Jurkat, Clone E6-1 (cell line): ENCODE measurements around the gene CAMTA1.

Experiments
- DNase-seq: peaks from one replicate; pipeline ENCODE4 v3.0.0-alpha.2; 2011; ENCODE audit warnings: low read depth, low spot score
- H3K4me3 ChIP-seq: 2 replicates; pipeline ENCODE4 v1.5.1; 2011; ENCODE audit warnings: mild to moderate bottlenecking, low read length, control low read depth, moderate library complexity

Gene CAMTA1

DNA sequence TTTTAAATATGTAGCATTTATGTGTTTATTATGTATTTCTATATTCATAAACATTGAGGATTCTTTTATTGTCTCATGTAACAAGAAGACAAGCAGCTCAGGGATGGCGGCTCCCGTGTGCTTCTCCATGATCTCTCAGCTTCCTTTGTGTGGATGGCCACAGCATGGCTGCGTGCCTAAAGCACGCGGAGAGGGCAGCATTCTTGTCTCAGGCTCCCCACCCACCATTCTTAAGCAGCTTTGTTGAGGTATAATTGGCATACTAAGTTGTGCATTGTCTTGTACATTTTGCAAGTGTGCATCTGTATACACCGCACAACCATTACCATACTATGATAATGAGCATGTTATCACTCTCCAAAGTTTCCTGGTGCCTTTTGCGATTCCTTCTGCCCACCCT is 81.6 kb downstream of the CAMTA1 start:
- H3K4me3 ChIP-seq: no peak overlapping the region
- no peak for DNase-seq

DNA sequence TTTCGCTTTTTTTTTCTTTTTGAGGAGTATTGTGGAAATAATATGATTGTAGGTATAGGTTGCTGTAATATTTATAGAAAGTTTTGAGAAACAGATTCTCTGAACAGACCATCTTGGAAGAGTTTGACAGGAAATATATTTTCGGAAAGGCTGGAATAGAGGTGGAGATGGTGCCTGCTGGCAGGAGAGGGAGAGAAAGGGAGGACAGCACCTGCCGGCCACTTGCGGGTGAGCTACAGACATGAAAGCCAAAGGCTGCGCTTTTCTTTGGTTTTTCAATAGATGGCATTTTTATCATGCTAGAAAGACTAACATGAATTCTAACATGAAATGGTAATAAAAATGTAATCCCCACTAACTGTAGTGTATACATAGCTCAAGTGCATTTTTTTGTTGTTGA is 82.1 kb downstream of the CAMTA1 start:
- no peak overlapping the region for H3K4me3 ChIP-seq
- DNase-seq: no peak

DNA sequence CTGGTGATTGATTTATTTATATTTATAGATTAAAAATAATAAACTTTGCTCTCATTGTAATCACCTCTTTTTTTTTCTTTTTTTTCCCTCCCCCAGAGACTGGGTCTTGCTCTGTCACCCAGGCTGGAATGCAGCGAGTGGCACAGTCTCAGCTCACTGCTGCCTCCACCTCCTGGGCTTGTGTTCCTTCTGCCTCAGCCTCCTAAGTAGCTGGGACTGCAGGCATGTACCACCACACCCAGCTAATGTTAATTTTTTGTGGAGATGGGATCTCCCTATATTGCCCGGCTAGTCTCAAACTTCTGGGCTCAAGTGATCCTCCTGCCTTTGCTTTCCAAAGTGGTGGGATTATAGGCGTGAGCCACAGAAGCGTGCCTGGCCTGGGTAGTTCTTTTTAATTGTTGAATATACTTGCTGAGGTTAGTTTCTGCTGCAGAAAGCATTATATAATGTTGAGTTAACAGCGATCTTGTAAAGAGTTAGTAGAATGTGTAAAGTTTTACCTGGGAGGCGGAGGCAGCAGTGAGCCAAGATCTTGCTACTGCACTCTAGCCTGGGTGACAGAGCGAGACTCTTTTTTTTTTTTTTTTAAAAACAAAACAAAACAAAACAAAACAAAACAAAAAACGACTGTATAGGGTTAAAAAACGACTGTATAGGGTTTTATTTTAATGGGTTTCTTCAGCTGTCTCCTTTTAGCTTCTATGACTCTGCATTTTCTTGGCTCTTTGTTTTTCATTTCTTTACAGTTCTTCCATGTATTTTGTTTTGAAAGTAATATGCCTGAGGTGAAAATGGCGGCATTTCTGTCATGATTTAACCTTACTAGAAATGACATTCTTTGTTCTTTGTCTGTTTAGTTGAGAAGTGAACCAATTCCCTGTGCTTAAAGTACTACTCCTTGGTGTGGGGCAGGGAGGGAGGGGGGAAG is 82.7 kb downstream of the CAMTA1 start:
- H3K4me3 ChIP-seq: no peak overlapping the region
- DNase-seq: no peak

DNA sequence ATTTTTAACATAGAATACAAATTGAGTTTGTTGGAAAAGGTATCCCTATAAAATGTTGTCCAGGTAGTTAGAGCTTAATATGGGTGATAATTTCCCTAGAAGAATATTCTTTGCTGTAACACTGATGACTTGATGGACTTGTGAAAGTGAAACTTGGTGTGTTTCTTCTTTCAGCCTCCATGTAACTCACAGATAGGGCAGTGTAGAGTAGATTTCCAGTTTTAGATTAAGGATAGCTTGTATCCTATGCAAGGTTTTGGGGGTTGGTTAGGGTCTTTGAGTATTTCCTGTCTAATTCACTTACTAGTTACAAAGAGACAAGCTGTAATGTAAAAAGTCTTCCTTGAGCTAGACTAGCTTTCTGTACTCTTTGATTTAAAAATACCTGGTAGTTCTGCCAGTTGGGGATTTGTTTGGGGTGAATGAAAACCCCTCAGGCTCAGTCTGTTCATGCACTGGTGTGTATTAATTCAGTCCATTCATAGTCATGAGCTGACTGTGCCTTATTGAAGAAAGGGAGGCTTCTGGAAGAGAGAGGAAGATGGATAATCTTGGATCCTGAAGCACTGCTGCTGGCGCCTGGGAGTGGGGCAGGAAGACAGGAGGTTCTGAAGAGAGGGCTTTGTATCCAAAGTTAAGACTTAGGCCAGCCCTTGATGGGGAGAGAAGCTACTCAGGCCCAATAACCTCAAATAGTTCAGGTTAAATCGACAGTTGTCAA is 83.6 kb downstream of the CAMTA1 start:
- no peak for DNase-seq
- no peak overlapping the region for H3K4me3 ChIP-seq

DNA sequence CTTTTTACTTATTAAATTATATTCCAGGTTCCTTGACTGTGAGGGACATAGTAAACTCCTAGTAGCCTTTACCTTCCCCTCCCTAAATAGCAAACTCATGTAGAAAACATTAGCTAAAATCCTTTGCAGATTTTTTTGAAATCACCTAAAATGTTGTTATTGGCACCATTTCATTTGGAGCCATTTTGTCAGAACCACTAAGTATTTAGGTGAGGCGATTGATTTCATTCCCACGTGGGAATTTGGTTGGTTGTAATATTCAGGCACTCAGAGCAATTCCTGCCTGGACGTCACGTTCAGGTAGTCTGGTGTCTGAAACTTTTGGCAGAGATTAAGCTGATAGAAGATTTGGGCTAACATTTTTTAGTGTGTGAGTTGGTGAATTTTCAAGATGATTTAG is 84.3 kb downstream of the CAMTA1 start:
- no peak overlapping the region for H3K4me3 ChIP-seq

DNA sequence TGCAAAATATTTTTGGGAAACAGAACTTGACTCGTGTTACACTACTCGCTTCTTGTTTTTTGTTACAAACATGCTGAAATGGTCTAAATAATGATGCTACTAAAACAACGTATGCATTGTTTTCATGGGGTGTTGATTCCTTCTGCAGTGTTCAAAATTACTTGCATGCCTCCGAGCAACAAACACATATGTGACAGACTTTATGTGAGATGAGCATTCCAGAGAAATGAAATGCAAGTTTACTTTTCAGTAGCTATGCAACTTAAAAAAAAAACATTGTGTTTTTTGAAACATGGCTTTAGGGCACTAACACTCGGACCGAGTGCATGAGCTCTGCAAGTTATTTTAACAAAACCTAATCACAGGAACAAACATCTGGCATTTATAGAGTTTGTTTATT is 84.8 kb downstream of the CAMTA1 start:
- no peak overlapping the region for H3K4me3 ChIP-seq
- DNase-seq: no peak

More for the DNA sequence above, 84.3 kb downstream of the CAMTA1 start:
- DNase-seq: no peak

DNA sequence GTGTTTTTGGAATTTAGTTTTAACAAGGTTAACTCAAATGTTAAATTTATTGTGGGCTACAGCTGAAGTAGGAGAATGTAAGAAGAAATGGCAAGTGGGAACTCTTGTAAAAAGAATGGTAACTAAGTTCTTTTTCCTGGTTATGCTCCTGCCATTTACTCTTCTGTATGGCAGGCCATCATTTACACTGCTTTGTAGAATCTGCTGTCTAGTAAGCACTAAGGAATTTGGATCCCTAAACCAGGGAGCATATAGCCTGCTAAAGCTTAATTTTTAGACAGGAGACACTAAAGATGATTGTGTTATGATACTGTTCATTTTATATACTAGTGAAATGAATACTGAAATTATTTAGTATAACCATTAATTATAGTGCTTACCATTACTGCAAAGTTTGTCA is 85.3 kb downstream of the CAMTA1 start:
- no peak overlapping the region for H3K4me3 ChIP-seq

DNA sequence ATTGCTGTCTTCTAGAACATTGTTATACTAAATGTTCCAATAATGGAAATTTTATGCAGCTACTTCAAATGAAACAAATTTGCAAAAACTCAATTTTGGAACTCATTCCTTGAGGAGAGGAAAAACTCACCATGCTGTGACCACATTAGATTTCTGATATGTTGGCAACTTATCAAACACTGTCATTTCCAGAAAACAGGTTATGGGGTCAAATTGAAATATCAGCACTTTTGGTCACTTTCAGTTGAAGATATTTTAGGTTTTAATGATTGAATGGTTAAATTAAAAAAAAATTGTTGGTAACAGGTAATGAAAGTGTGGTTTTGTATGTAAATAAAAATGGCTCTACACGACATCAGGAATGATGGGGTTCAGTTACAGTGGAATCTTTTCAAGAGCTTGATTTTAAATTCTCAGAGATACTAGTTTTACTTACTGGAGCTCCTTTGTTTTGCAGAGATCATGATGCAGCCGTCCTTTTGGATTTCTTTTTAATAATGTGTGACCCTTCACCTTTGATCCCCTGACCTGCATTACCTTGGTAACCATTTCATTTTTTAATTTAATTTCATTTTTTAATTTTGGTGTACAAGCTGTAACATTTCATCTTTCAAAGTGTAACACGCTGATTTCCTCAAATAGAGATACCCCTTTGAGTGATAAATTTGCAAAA is 86.2 kb downstream of the CAMTA1 start:
- no peak overlapping the region for H3K4me3 ChIP-seq
- DNase-seq: no peak

More for the DNA sequence above, 85.3 kb downstream of the CAMTA1 start:
- no peak for DNase-seq

DNA sequence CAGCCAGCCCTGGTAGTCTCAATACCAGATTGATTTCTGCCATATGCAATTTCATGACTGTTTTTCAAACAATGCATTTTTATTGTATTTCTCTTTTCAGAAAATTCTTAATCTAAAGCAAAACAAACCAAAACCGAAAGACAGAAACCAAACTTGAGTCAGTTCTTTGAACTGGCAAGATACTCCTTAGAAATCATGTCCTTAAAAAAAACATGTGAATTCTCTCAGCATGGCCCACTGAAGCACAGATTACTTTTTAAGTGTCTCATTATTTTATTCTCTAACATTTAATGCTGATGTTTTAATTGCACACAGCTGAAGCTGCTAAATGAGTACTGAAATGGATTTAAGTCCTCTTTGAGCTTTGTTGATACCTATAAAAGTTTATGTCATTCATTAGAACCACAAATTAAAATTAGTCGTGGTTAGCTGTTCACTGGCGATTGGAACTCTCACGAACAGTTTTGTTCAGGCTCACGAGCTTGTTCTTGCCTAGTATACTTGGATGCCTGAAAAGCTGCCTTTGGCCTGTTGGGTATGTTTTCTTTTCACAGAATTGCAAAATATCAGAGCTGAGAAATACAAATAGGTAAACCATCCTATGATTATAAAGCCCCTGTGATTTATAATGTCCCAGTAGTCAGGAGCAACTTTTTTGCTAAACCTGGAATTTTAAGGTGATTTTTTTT is 87.5 kb downstream of the CAMTA1 start:
- no peak for DNase-seq
- no peak overlapping the region for H3K4me3 ChIP-seq

DNA sequence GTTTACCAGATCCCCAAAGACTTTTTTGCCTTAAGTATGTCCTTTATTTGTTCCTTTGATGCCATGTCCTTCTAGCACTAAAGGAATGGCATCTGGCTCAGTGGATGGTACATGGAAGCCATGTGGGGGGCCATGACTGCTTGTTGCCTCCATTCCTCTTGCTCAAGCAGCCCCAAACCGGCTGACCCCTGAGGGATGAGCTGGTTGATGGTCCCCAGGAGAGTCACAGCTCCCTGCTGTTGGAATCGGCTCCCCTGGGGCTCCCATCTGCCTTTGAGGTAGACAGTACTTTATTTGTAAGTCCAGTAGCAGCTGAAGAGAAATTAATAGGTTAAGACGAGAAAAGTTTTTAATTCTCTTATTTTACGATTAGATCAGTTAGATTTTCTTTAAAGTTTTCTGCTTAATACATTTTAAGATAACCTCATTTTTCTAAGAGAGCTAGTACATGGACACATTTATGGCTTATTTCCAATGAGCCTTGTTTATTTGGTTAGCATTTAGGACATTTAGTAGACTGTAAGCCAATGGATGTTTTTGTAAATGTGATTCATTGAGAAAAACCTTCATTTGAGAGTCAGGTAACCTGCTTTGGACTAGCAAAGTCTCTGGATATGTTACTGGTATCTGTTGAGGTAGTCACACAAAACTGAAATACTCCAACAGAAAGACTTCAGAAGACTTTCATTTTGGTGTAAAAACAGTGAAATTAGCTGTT is 88.2 kb downstream of the CAMTA1 start:
- no peak overlapping the region for H3K4me3 ChIP-seq
- DNase-seq: no peak

DNA sequence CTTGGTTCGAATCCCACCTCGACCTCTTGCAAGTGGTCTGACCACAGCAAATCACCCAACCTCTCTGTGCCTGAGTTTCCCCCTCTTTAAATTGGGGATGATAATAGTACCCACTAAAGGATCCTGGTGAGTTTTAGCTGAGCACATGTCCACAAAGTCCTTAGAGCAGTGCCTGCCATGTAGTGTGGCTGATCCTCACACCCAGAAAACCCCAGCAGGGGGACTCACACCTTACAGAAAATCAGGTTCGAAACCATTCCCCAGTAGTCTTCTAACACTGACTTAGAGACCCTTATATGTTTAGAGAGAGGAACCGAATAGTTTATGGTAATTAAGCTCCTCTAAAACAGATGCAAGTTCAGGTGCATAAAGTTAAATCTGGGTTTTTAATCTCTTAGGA is 89.0 kb downstream of the CAMTA1 start:
- no peak for DNase-seq
- no peak overlapping the region for H3K4me3 ChIP-seq

DNA sequence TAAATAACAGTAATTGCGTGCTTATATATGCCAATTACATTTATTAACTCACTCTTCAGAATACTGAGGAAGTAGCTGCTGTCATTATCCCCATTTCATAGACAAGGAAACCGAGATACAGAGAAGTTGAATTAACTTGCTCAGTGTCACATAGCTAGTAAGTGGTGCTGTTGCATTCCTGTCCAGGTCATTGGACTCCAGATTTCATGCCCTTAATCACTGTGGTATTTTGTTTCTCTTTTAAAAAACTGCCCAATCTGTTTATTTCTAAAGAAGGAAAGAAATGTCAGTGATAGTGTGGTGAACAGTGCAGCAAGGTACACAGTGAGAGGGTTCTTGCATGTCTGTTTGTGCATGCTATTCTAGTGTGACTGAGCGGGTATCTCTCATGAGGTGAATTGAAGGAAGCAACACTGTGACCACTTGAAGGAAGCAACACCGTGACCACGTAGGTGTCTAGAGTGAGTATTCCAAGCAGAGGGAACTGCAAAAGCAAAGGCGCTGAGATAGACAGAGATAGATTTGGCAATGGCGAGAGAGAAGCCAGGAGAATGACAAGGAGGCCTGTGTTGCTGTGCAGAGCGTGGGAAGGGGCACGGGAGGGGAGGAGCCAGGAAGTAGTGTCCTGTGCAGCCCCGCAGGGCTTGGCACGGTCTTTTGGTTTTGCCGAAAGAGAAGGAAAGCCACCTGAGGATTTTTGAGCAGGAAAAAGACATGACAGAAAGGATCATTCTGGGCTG is 95.9 kb downstream of the CAMTA1 start:
- DNase-seq: no peak
- no peak overlapping the region for H3K4me3 ChIP-seq

DNA sequence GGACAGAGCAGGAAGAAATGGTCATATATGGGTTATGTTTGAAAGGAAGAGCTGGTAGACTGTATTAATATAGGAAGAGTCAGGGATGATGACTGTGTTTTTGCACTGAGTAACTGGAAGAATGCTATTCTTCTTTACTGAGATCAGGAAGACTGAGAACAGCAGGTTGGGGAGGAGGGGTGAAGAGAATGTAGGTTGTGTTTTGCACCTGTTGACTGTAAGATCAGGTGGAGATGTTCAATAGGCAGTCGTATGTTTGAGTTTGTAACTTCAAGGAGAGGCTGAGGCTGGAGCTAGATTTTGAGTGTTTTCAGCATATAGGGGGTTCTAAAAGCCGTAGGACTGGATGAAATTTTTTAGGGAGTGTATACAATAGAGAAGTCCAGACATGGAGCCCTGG is 97.2 kb downstream of the CAMTA1 start:
- DNase-seq: no peak

DNA sequence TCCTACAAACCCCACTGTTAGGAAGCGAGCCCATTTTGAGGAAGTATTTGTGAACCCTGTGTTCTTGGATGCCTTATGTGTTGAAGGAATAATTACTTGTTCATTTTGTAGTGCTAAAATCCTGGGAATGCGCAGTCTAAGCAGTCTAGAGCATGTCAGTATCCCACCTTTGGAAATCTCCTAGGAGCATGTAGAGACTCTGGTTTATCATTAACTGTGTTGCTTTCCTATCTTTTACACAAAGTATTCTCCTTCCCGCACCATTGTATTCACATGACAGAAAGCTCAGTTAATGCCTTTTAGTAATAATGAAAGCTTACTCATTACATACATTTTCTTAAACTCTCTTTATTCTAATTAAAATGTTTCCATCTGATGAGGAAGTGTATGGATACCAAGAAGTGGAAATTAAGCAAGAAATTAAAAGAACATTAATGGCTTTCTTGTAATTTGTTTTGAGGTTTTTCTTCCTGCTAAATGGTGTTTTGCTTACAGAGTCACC is 99.4 kb downstream of the CAMTA1 start:
- no peak overlapping the region for H3K4me3 ChIP-seq
- DNase-seq: no peak

More for the DNA sequence above, 97.2 kb downstream of the CAMTA1 start:
- no peak overlapping the region for H3K4me3 ChIP-seq

DNA sequence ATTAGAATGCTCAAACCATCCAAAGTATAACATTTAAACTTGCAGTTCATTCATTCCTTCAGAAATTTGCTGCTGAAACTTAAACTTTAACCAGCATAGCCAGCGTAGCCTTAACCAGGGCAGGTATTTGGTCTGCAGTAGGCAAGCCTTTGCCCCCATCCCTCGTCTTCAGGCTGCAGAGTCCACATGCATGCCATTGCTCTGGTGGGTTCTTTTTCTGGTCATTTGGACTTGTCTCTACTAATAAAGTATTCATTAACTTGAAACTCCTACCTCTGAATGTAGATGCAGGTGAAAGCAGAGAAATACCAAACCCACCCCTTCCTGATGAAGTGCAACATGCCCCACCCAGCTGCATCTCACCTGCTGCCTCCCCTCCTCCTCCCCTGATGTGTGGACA is 100.2 kb downstream of the CAMTA1 start:
- H3K4me3 ChIP-seq: no peak overlapping the region
- DNase-seq: no peak

DNA sequence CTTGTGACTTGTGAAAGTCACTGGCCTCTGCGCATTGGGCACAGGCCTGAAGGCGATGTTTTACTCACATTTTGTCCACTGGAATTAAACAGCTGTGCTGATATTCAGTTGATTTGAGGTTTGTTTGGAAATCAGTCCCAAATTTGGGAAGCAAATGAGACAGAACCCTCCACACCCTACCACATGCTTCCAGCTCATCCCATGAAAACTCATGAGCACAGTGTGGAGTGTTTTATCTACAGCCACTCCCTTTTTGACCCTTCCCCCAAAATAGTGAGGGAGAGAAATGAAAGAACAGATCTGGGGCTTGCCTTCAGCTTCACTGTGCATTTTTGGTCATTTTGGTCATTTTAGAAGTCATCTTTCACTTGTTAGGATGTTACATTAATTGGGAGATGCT is 101.3 kb downstream of the CAMTA1 start:
- DNase-seq: no peak
- H3K4me3 ChIP-seq: no peak overlapping the region

DNA sequence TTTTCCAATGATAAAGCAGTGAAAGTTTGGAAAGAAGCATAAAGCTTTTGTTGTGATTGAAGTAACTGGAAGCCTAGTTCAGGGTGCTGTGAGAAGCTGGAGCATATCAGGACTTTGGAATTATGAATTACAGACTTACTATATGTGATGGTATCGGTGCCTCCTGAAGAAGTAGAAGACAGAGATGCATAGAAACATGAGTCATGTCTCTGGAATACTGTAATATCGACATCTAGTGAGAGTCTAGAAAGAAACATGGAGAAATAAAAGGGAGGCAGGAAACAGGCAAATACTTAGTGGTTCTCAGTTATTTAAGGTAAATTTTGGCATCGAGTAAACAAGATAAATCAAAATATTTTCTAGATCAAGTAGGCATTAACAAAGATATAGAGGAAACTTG is 103.0 kb downstream of the CAMTA1 start:
- no peak overlapping the region for H3K4me3 ChIP-seq
- DNase-seq: no peak

DNA sequence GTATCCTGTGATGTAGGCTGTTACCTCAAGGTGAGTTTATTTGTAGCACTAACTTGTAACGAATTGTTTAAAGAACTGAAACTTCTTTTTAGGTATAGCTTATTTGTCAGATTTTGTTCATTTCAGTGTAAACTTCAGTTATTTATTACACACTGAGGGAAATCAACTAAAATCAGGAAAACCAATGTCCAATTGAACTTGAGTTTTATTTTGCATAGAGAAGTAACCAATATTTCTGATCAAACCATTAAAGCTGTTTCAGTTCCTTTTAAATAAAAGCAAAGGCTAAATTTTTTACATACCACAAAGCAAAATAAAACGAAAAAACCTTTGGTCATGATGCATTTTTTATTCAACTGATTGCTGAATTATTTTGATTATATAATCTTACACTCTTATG is 103.6 kb downstream of the CAMTA1 start:
- DNase-seq: no peak
- no peak overlapping the region for H3K4me3 ChIP-seq
